Progenitor cell of endocrine pancreas (in vitro differentiated cells): Measurements from ENCODE around the gene PARVB. TPM values are rescaled to one million over a fixed set of nuclear protein-coding genes. Genes with fewer than 3 reads are reported as not detected.

ENCODE experiments used
- DNase-seq: peaks from one replicate; pipeline ENCODE4 v3.0.0; 2021; ENCODE audit warnings: low spot score; ENCODE audit not compliant: unreplicated experiment
- H3K27ac Mint-ChIP-seq: 2 replicates; pipeline ENCODE4 v1.8.0; 2021; ENCODE audit warnings: mild to moderate bottlenecking, moderate library complexity, mixed read lengths
- H3K27me3 Mint-ChIP-seq: 2 replicates; pipeline ENCODE4 v1.8.0; 2021; ENCODE audit warnings: mixed read lengths
- H3K36me3 Mint-ChIP-seq: 2 replicates; pipeline ENCODE4 v1.8.0; 2022; ENCODE audit warnings: mixed read lengths; ENCODE audit not compliant: insufficient read depth
- H3K4me1 Mint-ChIP-seq: 2 replicates; pipeline ENCODE4 v1.8.0; 2021; ENCODE audit warnings: low read depth, mixed read lengths
- H3K4me3 Mint-ChIP-seq: 2 replicates; pipeline ENCODE4 v1.8.0; 2021; ENCODE audit warnings: low read depth, mild to moderate bottlenecking, moderate library complexity, mixed read lengths
- H3K9me3 Mint-ChIP-seq: 2 replicates; pipeline ENCODE4 v1.8.0; 2021; ENCODE audit warnings: low read depth, mixed read lengths
- CTCF ChIP-seq: fragments of 200-600 bp; sonication (generic); IDR thresholded peaks from one replicate; pipeline ENCODE4 v1.5.0; 2021; ENCODE audit warnings: antibody characterized with exemption, mild to moderate bottlenecking; ENCODE audit not compliant: unreplicated experiment
- total RNA-seq: library from RNA; stranded (reverse); gene quantifications from 2 replicates; pipeline ENCODE4 v1.2.1, GENCODE V29; 2021

The PARVB gene
- total RNA-seq, 1 donor from 2014 or later, result 11.8 TPM

- Mint-ChIP-seq H3K27ac (no peak overlapping the region), H3K9me3 (no peaks in the 10 kb centered on the region), H3K4me1 (no peaks in the 10 kb centered on the region), H3K4me3 (no peak overlapping the region), H3K36me3 (peaks cover 1% of the 10 kb centered on the region), H3K27me3 (no peaks in the 10 kb centered on the region)
- DNase-seq, result no peak
- TF ChIP-seq CTCF, result no peak
These were observed 94.7 kb downstream of the PARVB start for GRCh38 chr22:44118645-44119315.

GRCh38 chr22:44119669-44120313 is 95.7 kb downstream of the PARVB start:
- Mint-ChIP-seq H3K4me1 (no peaks in the 10 kb centered on the region), H3K27me3 (no peaks in the 10 kb centered on the region), H3K27ac (no peak overlapping the region), H3K36me3 (peaks cover 1% of the 10 kb centered on the region), H3K4me3 (no peak overlapping the region), H3K9me3 (no peaks in the 10 kb centered on the region)
- no peak for TF ChIP-seq CTCF
- no peak for DNase-seq

- DNase-seq, result no peak
- Mint-ChIP-seq H3K9me3 (peaks cover 4% of the 10 kb centered on the region), H3K4me1 (no peaks in the 10 kb centered on the region), H3K27me3 (no peaks in the 10 kb centered on the region), H3K36me3 (peaks cover 4% of the 10 kb centered on the region), H3K4me3 (no peak overlapping the region), H3K27ac (no peak overlapping the region)
- no peak for TF ChIP-seq CTCF
These were observed 96.2 kb downstream of the PARVB start for GRCh38 chr22:44120314-44120704.

- H3K4me1 Mint-ChIP-seq, result peaks cover 2% of the 10 kb centered on the region
- H3K27ac Mint-ChIP-seq, result no peak overlapping the region
- DNase-seq, result no peak
- no peak for TF ChIP-seq CTCF
- peaks cover 8% of the 10 kb centered on the region for H3K36me3 Mint-ChIP-seq
- H3K4me3 Mint-ChIP-seq, result no peak overlapping the region
- H3K9me3 Mint-ChIP-seq, result peaks cover 12% of the 10 kb centered on the region
- no peaks in the 10 kb centered on the region for H3K27me3 Mint-ChIP-seq
These were observed 101.3 kb downstream of the PARVB start for GRCh38 chr22:44125421-44125820.

GRCh38 chr22:44126807-44127206 is 102.7 kb downstream of the PARVB start:
- H3K9me3 Mint-ChIP-seq, result peaks cover 12% of the 10 kb centered on the region
- peaks cover 7% of the 10 kb centered on the region for H3K36me3 Mint-ChIP-seq
- TF ChIP-seq CTCF, result no peak
- no peak overlapping the region for H3K4me3 Mint-ChIP-seq
- peaks cover 2% of the 10 kb centered on the region for H3K4me1 Mint-ChIP-seq
- DNase-seq, result no peak
- no peak overlapping the region for H3K27ac Mint-ChIP-seq
- no peaks in the 10 kb centered on the region for H3K27me3 Mint-ChIP-seq
